ENCODE results near the gene FOXD1. TPM values are rescaled to one million over a fixed set of nuclear protein-coding genes. Genes with fewer than 3 reads are reported as not detected.

Gene FOXD1
- total and polyA plus RNA-seq, 4 donors: 0.25 to 15.2 (median 8.3) TPM

Other genes starting within 250 kb of the FOXD1 start
- gene BTF3, start 49.7 kb upstream of the FOXD1 start, total RNA-seq: 100 to 1,000 TPM; 393 to 484 TPM
- gene BTF3, start 49.7 kb upstream of the FOXD1 start, polyA plus RNA-seq: 1,000 to 10,000 TPM in 1 of 2 donors, 100 to 1,000 TPM in 1; 653 to 1,015 TPM
- gene ANKRA2, start 116.9 kb upstream of the FOXD1 start, total RNA-seq: 10 to 100 TPM; 19.5 to 26.4 TPM
- gene ANKRA2, start 116.9 kb upstream of the FOXD1 start, polyA plus RNA-seq: 10 to 100 TPM; 21.8 to 29.9 TPM
- gene UTP15, start 117.0 kb upstream of the FOXD1 start, total RNA-seq: 10 to 100 TPM; 12.4 to 17.0 TPM
- 1 to 10 TPM; 5.0 to 8.5 TPM for gene UTP15, start 117.0 kb upstream of the FOXD1 start, polyA plus RNA-seq
- gene ARHGEF28, start 177.4 kb upstream of the FOXD1 start, total RNA-seq: 10 to 100 TPM; 18.0 to 27.8 TPM
- 1 to 10 TPM; 4.8 to 7.5 TPM for gene ARHGEF28, start 177.4 kb upstream of the FOXD1 start, polyA plus RNA-seq